22Rv1 (cell line): ENCODE measurements around the gene MLLT1.

ENCODE experiments used
- ZFX ChIP-seq: fragments of 450-650 bp; IDR thresholded peaks from 2 replicates; pipeline ENCODE4 v1.6.1; 2017; ENCODE audit warnings: antibody characterized with exemption, borderline replicate concordance
- TF ChIP-seq, protein P1 (sequence below): fragments of 450-650 bp; IDR thresholded peaks from 2 replicates; pipeline ENCODE4 v1.5.1; 2017; ENCODE audit warnings: mild to moderate bottlenecking

DNA sequence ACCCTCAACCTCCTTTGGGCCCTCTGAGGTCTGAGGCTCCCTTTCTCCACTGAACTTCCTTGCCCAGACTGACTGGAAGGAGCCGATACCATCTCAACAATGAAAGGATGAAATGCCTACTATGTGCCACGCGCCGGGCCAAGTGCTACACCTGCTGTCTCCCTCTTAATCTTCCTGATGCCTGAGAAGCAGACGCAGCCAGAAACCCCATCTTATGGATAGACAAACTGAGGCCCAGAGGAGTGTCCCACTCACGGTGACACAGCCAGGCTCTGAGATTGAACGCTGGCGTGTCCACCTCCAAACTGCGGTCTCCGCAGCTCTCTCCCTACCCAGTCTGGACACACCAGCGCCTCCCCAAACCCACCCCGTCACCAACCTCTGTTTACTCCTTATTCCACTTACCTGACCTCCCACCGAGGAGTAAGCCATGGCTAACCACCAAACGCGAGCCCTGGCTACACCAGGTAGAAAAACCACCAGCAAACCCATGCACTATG lies 20.9 kb downstream of the MLLT1 start:
- TF ChIP-seq, protein P1, sequence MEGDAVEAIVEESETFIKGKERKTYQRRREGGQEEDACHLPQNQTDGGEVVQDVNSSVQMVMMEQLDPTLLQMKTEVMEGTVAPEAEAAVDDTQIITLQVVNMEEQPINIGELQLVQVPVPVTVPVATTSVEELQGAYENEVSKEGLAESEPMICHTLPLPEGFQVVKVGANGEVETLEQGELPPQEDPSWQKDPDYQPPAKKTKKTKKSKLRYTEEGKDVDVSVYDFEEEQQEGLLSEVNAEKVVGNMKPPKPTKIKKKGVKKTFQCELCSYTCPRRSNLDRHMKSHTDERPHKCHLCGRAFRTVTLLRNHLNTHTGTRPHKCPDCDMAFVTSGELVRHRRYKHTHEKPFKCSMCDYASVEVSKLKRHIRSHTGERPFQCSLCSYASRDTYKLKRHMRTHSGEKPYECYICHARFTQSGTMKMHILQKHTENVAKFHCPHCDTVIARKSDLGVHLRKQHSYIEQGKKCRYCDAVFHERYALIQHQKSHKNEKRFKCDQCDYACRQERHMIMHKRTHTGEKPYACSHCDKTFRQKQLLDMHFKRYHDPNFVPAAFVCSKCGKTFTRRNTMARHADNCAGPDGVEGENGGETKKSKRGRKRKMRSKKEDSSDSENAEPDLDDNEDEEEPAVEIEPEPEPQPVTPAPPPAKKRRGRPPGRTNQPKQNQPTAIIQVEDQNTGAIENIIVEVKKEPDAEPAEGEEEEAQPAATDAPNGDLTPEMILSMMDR, result no peak
- TF ChIP-seq ZFX, result no peak
